ENCODE results near the gene TCERG1L. TPM values are rescaled to one million over a fixed set of nuclear protein-coding genes. Genes with fewer than 3 reads are reported as not detected.

Gene TCERG1L
- not detected for total RNA-seq (2013)
- polyA plus RNA-seq (not detected), polyA minus RNA-seq (not detected in 2 replicates), total RNA-seq (0 to 1.5 (median 0.03) reads per million in 11 experiments)

GRCh38 chr10:131311661-131312477 lies at the start of gene TCERG1L:
TCERG1L (minus strand) TSS chr10:131311721; CDS start chr10:131311635, 86 bp downstream.
- intact Hi-C loops (cut with micrococcal nuclease): no loop called here
- H3K4me3 ChIP-seq (replicated peaks in 1 of 3; ENCODE audit: low read depth in 2 of 3, low read length in 3 of 3): no peak within 1 kb of the TSS
- peaks cover 46 to 57% (median 49%) of the 10 kb centered on the region in 3 donors for H3K27me3 Mint-ChIP-seq (ENCODE audit: low read depth in 3 of 3)

More at GRCh38 chr10:131311661-131312477, at the start of gene TCERG1L:
- DNase-seq: no peak
- no peaks in the 10 kb centered on the region for H3K4me1 Mint-ChIP-seq
- no peaks in the 10 kb centered on the region for H4K20me1 ChIP-seq (ENCODE audit: insufficient read depth, low read length)
- 2% methylated on average over 94 of the region's 104 CpGs for WGBS (ENCODE audit: insufficient coverage)
- H3K4me1 ChIP-seq (ENCODE audit: control insufficient read depth in 1 of 2, insufficient read depth in 2 of 2, low read length in 2 of 2): no peaks in the 10 kb centered on the region
- H3K36me3 Mint-ChIP-seq: no peaks in the 10 kb centered on the region
- H3K9ac ChIP-seq (ENCODE audit: insufficient read depth, low read length, poor library complexity, severe bottlenecking): no peak within 1 kb of the TSS
- H3K27me3 ChIP-seq (ENCODE audit: control insufficient read depth in 2 of 2, insufficient read depth in 2 of 2, low read length in 2 of 2): peaks cover 22 to 54% of the 10 kb centered on the region in 2 donors
- H3K9me3 ChIP-seq (replicated peaks in 1 of 2; ENCODE audit: control insufficient read depth in 1 of 2, insufficient read depth in 1 of 2, low read length in 2 of 2): peaks cover 0 to 6% of the 10 kb centered on the region in 2 donors
- no peaks in the 10 kb centered on the region for H3K36me3 ChIP-seq (replicated peaks in 1 of 2; ENCODE audit: control insufficient read depth in 1 of 2, insufficient read depth in 2 of 2, low read length in 2 of 2)
- H3K79me2 ChIP-seq (ENCODE audit: insufficient read depth, low read length): no peaks in the 10 kb centered on the region
- TF ChIP-seq CTCF (IDR thresholded peaks at IDR 0.05): no peak
- H3K27ac Mint-ChIP-seq: no peak within 1 kb of the TSS
- H2AFZ ChIP-seq (ENCODE audit: insufficient read depth, low read depth, low read length, poor library complexity, severe bottlenecking): no peak within 1 kb of the TSS
- no peak within 1 kb of the TSS for H3K27ac ChIP-seq (ENCODE audit: low read depth in 1 of 2, low read length in 2 of 2)
- peak within 1 kb of the TSS in 1 of 2 donors; percentile 70 for H3K4me3 Mint-ChIP-seq
- H3K9me3 Mint-ChIP-seq: peaks cover 0 to 2% (median 0%) of the 10 kb centered on the region in 7 donors
- no peak within 1 kb of the TSS for H3K4me2 ChIP-seq (replicated peaks; ENCODE audit: extremely low read depth, low read length, poor library complexity, severe bottlenecking)
